ENCODE results near the gene SREK1. TPM values are rescaled to one million over a fixed set of nuclear protein-coding genes. Genes with fewer than 3 reads are reported as not detected.

The SREK1 gene
- total RNA-seq, 2 donors from 2014 or later, result 65.2 to 67.5 TPM

DNA sequence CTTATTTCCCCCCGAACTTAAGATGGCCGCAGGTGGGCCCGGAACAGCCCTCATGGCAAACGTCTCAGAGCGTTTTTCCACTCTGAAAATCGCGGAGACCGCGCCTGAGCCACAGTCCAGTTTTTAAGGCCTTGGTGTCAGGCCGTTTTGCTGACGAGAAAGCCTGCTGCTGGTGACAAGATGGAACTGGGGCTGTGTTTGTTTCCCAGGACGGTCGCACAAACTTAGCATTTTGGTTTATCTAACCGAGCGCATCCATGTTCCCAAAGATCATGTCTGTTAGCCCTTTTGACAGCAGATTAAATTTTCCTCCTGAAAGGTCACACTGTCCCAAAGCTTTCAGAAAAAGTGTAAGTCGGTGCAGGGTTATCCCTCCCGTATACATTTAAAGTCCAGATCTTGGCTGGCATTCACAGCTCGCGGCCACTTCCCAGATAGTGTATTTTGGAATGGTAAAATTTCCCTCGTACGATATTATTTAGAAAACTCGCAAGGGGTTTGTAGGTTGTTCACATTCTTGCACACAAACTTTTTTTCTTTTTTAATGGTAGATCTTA is 812 bp downstream of the SREK1 start:
- DNase-seq (ENCODE audit: low spot score), result no peak
- Histone ChIP-seq H3K27ac (peak overlapping the region; percentile 99), H3K4me1 (replicated peaks) (no peaks in the 10 kb centered on the region), H3K36me3 (no peaks in the 10 kb centered on the region), H3K9me3 (no peaks in the 10 kb centered on the region), H3K27me3 (replicated peaks; ENCODE audit: insufficient read depth) (no peaks in the 10 kb centered on the region), H3K4me3 (peak overlapping the region; percentile 82 to 92)
- TF ChIP-seq, protein P1, sequence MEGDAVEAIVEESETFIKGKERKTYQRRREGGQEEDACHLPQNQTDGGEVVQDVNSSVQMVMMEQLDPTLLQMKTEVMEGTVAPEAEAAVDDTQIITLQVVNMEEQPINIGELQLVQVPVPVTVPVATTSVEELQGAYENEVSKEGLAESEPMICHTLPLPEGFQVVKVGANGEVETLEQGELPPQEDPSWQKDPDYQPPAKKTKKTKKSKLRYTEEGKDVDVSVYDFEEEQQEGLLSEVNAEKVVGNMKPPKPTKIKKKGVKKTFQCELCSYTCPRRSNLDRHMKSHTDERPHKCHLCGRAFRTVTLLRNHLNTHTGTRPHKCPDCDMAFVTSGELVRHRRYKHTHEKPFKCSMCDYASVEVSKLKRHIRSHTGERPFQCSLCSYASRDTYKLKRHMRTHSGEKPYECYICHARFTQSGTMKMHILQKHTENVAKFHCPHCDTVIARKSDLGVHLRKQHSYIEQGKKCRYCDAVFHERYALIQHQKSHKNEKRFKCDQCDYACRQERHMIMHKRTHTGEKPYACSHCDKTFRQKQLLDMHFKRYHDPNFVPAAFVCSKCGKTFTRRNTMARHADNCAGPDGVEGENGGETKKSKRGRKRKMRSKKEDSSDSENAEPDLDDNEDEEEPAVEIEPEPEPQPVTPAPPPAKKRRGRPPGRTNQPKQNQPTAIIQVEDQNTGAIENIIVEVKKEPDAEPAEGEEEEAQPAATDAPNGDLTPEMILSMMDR (IDR thresholded peaks at IDR 0.05), result no peak
- TF ChIP-seq POLR2AphosphoS5 (IDR thresholded peaks at IDR 0.05) (no peak), POLR2A (IDR thresholded peaks at IDR 0.05) (no peak)
- under 1% methylated on average over 22 of the region's 22 CpGs for WGBS
- intact Hi-C loops (cut with DNase I), result loop anchor here (5.0 to 10.0 kb wide), 2 partner anchors 218 to 520 kb away; partner anchors contain the start of genes ERBIN, SHLD3, TRAPPC13 and TRIM23

DNA sequence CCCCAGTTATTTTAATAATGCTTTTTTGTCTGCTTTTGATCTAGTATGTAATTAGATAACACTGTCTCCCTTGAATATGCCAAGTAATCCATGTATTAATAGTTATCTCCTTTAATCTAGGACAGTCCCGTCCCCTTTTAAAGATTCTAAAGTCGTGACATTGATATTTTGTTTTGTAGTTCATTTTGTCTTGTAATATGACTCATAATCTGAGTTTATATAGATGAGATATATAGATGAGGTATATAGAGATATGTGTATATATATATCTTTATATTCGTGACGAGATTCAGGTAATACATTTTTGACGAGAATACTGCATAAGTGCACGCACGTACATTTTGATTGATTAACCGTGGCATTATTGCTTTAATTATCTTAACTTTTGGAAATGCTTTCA is 1.6 kb downstream of the SREK1 start:
- Histone ChIP-seq H3K9me3 (no peaks in the 10 kb centered on the region), H3K36me3 (no peaks in the 10 kb centered on the region), H3K27ac (peak overlapping the region; percentile 99), H3K4me3 (peak overlapping the region; percentile 82 to 92), H3K4me1 (replicated peaks) (no peaks in the 10 kb centered on the region), H3K27me3 (replicated peaks; ENCODE audit: insufficient read depth) (no peaks in the 10 kb centered on the region)
- WGBS, result 30% methylated on average over 8 of the region's 8 CpGs
- no peak for TF ChIP-seq POLR2A (IDR thresholded peaks at IDR 0.05)
- no peak for TF ChIP-seq POLR2AphosphoS5 (IDR thresholded peaks at IDR 0.05)
- TF ChIP-seq, protein P1 (IDR thresholded peaks at IDR 0.05), result no peak
- no peak for DNase-seq (ENCODE audit: low spot score)
- intact Hi-C loops (cut with DNase I), result loop anchor here (10.0 kb wide), 1 partner anchor 521 kb away; the partner anchor contains the start of genes SHLD3, TRAPPC13 and TRIM23

DNA sequence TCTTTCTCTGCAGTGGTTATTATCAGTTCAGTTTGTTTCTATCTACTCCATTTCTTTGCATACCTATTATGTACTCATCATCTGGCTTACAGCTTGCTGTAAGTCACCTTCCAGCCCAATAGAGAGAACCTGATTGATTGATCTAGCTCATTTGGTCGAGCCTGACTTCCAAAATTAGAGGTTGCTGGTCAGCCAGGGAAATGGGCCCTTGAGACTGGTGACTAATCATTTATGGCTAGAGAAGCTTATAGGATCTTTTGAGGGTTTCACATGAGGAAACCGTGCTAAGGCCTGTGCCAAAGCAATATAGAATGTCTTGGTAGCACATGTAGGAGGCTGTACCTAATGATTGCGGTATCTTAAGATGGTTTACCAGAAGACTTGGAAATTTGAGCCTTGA is 5.8 kb downstream of the SREK1 start:
- Histone ChIP-seq H3K27me3 (replicated peaks; ENCODE audit: insufficient read depth) (no peaks in the 10 kb centered on the region), H3K4me1 (replicated peaks) (no peaks in the 10 kb centered on the region), H3K4me3 (no peak overlapping the region), H3K36me3 (no peaks in the 10 kb centered on the region), H3K9me3 (no peaks in the 10 kb centered on the region), H3K27ac (no peak overlapping the region)
- no peak for TF ChIP-seq POLR2AphosphoS5 (IDR thresholded peaks at IDR 0.05)
- TF ChIP-seq, protein P1 (IDR thresholded peaks at IDR 0.05), result no peak
- TF ChIP-seq POLR2A (IDR thresholded peaks at IDR 0.05), result no peak
- intact Hi-C loops (cut with DNase I), result loop anchor here (10.0 kb wide), 1 partner anchor 525 kb away; the partner anchor contains the start of genes SHLD3, TRAPPC13 and TRIM23
- DNase-seq (ENCODE audit: low spot score), result no peak
- WGBS, result 96% methylated on average over 3 of the region's 3 CpGs

DNA sequence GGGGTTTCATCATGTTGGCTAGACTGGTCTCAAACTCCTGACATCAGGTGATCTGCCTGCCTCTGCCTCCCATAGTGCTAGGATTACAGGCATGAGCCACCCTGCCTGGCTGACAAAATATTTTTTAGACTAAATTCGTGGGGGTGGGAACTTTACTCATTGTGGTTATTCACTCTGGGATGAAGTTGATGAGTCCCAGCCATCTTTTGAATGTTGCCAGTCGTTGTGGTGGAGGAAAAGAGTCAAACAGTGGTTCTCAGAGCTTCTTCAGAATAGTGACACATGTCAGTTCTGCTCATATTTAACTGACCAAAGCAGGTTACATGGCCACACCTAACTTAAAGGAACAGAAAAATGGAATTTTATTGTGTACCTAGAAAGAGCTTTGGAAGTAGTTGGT is 6.9 kb downstream of the SREK1 start:
- Histone ChIP-seq H3K4me3 (no peak overlapping the region), H3K4me1 (replicated peaks) (no peaks in the 10 kb centered on the region), H3K36me3 (no peaks in the 10 kb centered on the region), H3K9me3 (no peaks in the 10 kb centered on the region), H3K27ac (no peak overlapping the region), H3K27me3 (replicated peaks; ENCODE audit: insufficient read depth) (no peaks in the 10 kb centered on the region)
- WGBS, result 100% methylated on average over 2 of the region's 2 CpGs
- TF ChIP-seq POLR2AphosphoS5 (IDR thresholded peaks at IDR 0.05), result no peak
- TF ChIP-seq, protein P1 (IDR thresholded peaks at IDR 0.05), result no peak
- no peak for TF ChIP-seq POLR2A (IDR thresholded peaks at IDR 0.05)
- intact Hi-C loops (cut with DNase I), result no loop called here
- DNase-seq (ENCODE audit: low spot score), result no peak

DNA sequence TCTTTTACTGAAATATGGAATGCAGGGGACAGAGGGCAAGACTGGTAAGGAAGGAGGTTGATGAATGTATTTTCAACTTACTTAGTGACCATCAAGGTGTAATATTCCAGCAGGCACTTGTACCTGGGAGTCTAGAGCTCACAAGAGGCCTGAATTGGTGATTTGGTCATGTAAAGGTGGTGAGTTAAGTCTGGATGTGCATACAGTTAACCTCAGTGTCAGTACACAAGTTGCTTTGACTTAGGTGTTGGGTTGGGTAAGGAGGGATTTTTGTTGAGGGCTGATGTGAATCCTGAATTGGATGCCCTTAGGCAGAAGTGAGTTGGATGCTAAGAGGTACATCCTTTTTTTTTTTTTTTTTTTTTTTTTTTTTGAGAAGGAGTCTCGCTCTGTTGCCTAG is 7.4 kb downstream of the SREK1 start:
- intact Hi-C loops (cut with DNase I), result no loop called here
- no peak overlapping the region for H3K4me3 ChIP-seq
- H3K36me3 ChIP-seq, result no peaks in the 10 kb centered on the region
- no peak for DNase-seq (ENCODE audit: low spot score)
- no peaks in the 10 kb centered on the region for H3K9me3 ChIP-seq
- H3K4me1 ChIP-seq (replicated peaks), result no peaks in the 10 kb centered on the region
- TF ChIP-seq POLR2A (IDR thresholded peaks at IDR 0.05), result no peak
- TF ChIP-seq, protein P1 (IDR thresholded peaks at IDR 0.05), result no peak
- no peak for TF ChIP-seq POLR2AphosphoS5 (IDR thresholded peaks at IDR 0.05)
- no peak overlapping the region for H3K27ac ChIP-seq
- H3K27me3 ChIP-seq (replicated peaks; ENCODE audit: insufficient read depth), result no peaks in the 10 kb centered on the region
- WGBS, result 82% methylated on average over 1 of the region's 1 CpG

Data from prostate gland (tissue), 2 donors.